ENCODE data around the gene RAP1GAP2.

Gene RAP1GAP2

DNA sequence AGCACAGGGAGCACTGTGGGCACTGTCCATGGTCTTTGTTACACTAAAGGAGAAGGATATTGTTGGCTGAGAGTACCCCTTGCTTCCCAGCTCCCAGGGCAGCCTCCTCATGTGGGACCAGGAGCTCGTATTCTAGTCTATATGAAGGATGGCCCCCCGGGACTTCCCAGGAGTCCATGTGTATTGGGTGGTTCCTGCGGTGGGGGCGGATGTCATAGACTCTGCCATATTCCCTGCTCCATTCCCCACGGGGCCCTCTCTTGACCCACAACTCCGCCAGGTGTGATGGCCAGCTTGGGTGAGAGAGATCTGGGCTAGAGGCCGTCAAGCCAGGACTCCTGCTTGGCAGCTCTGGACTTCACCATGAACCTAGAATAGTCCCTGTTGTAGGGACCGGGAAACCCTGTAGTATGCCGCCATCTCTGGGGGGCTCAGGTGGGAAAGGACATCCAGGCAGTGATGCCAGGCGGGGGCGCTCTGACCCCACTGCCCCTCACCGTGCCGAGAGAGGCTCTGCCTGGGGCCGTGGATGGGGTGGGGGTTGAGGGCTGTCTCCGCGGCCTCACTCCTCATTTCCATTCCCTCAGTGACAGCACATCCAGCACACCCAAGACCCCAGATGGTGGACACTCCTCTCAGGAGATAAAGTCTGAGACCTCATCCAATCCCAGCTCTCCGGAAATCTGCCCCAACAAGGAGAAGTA, 229.3 kb downstream of the RAP1GAP2 start:
- TF ChIP-seq EZH2 (IDR thresholded peaks at IDR 0.05; ENCODE audit: borderline replicate concordance, low read depth, low read length, severe bottlenecking) (no peak), CTCF (IDR thresholded peaks at IDR 0.05; ENCODE audit: borderline replicate concordance, extremely low read depth, low read length, poor library complexity, severe bottlenecking) (no peak)
- Histone ChIP-seq H2AFZ (ENCODE audit: low read depth, low read length) (no peak overlapping the region), H3K27me3 (ENCODE audit: insufficient read depth, low read length, poor library complexity) (peaks cover under 1% of the 10 kb centered on the region), H3K27ac (ENCODE audit: low read length) (no peak overlapping the region), H4K20me1 (ENCODE audit: insufficient read depth, low read length) (no peaks in the 10 kb centered on the region), H3K4me1 (ENCODE audit: insufficient read depth, low read length) (no peaks in the 10 kb centered on the region), H3K4me3 (ENCODE audit: low read depth in 1 of 2, low read length in 2 of 2) (no peak overlapping the region), H3K9ac (ENCODE audit: low read depth, low read length) (no peak overlapping the region), H3K9me3 (ENCODE audit: insufficient read depth, low read length, severe bottlenecking) (no peaks in the 10 kb centered on the region), H3K36me3 (ENCODE audit: insufficient read depth, low read length) (no peaks in the 10 kb centered on the region), H3K4me2 (ENCODE audit: insufficient read depth, low read length) (no peak overlapping the region), H3K79me2 (ENCODE audit: insufficient read depth, low read length) (no peaks in the 10 kb centered on the region)
- ATAC-seq (ENCODE audit: insufficient read depth, low read depth) (no peak), DNase-seq (no peak)

GRCh38 chr17:3026125-3026855, 230.1 kb downstream of the RAP1GAP2 start:
- DNase-seq: no peak
- Histone ChIP-seq H3K27ac (ENCODE audit: low read length) (no peak overlapping the region), H3K27me3 (ENCODE audit: insufficient read depth, low read length, poor library complexity) (no peaks in the 10 kb centered on the region), H3K4me2 (ENCODE audit: insufficient read depth, low read length) (no peak overlapping the region), H3K9me3 (ENCODE audit: insufficient read depth, low read length, severe bottlenecking) (no peaks in the 10 kb centered on the region), H3K36me3 (ENCODE audit: insufficient read depth, low read length) (no peaks in the 10 kb centered on the region), H2AFZ (ENCODE audit: low read depth, low read length) (no peak overlapping the region), H4K20me1 (ENCODE audit: insufficient read depth, low read length) (no peaks in the 10 kb centered on the region), H3K4me3 (ENCODE audit: low read depth in 1 of 2, low read length in 2 of 2) (no peak overlapping the region), H3K9ac (ENCODE audit: low read depth, low read length) (no peak overlapping the region), H3K4me1 (ENCODE audit: insufficient read depth, low read length) (no peaks in the 10 kb centered on the region), H3K79me2 (ENCODE audit: insufficient read depth, low read length) (no peaks in the 10 kb centered on the region)
- TF ChIP-seq EZH2 (IDR thresholded peaks at IDR 0.05; ENCODE audit: borderline replicate concordance, low read depth, low read length, severe bottlenecking) (no peak), CTCF (IDR thresholded peaks at IDR 0.05; ENCODE audit: borderline replicate concordance, extremely low read depth, low read length, poor library complexity, severe bottlenecking) (no peak)
- ATAC-seq (ENCODE audit: insufficient read depth, low read depth): no peak

- TF ChIP-seq CTCF (IDR thresholded peaks at IDR 0.05; ENCODE audit: borderline replicate concordance, extremely low read depth, low read length, poor library complexity, severe bottlenecking): no peak
- no peak for TF ChIP-seq EZH2 (IDR thresholded peaks at IDR 0.05; ENCODE audit: borderline replicate concordance, low read depth, low read length, severe bottlenecking)
- no peak for DNase-seq
Observed at GRCh38 chr17:3026856-3027751, 230.9 kb downstream of the RAP1GAP2 start.

More at GRCh38 chr17:3026856-3027751, 230.9 kb downstream of the RAP1GAP2 start:
- H4K20me1 ChIP-seq (ENCODE audit: insufficient read depth, low read length): no peaks in the 10 kb centered on the region
- no peaks in the 10 kb centered on the region for H3K36me3 ChIP-seq (ENCODE audit: insufficient read depth, low read length)
- no peak overlapping the region for H2AFZ ChIP-seq (ENCODE audit: low read depth, low read length)
- no peaks in the 10 kb centered on the region for H3K79me2 ChIP-seq (ENCODE audit: insufficient read depth, low read length)
- H3K9ac ChIP-seq (ENCODE audit: low read depth, low read length): no peak overlapping the region
- H3K9me3 ChIP-seq (ENCODE audit: insufficient read depth, low read length, severe bottlenecking): no peaks in the 10 kb centered on the region
- H3K27ac ChIP-seq (ENCODE audit: low read length): no peak overlapping the region
- no peak overlapping the region for H3K4me3 ChIP-seq (ENCODE audit: low read depth in 1 of 2, low read length in 2 of 2)
- H3K4me2 ChIP-seq (ENCODE audit: insufficient read depth, low read length): no peak overlapping the region
- no peak for ATAC-seq (ENCODE audit: insufficient read depth, low read depth)
- H3K4me1 ChIP-seq (ENCODE audit: insufficient read depth, low read length): no peaks in the 10 kb centered on the region
- H3K27me3 ChIP-seq (ENCODE audit: insufficient read depth, low read length, poor library complexity): no peaks in the 10 kb centered on the region

All from DND-41 (cell line).